Body of pancreas (tissue), 4 donors: ENCODE results near the gene SLC7A7.
"Not testable (repeated sequence)": the region's sequence is repeated elsewhere in the genome, so short reads cannot be mapped to it uniquely, and the experiment has no call there.

Experiments used
- POLR2A ChIP-seq, 3 donors: fragments of 450-650 bp; IDR thresholded peaks; one replicate each; pipeline ENCODE4 v1.6.1; 2016; ENCODE audit warnings: antibody characterized with exemption in 3 of 3, mild to moderate bottlenecking in 2 of 3
- TF ChIP-seq, protein P1 (sequence below), 7 experiments: fragments of 450-650 bp in 4 of 7; fragments of 200-600 bp in 3 of 7; sonication (generic) in 3 of 7; IDR thresholded peaks; one replicate each; pipeline ENCODE4 v1.5.1; 2016 to 2019; ENCODE audit warnings: antibody characterized with exemption in 7 of 7

DNA sequence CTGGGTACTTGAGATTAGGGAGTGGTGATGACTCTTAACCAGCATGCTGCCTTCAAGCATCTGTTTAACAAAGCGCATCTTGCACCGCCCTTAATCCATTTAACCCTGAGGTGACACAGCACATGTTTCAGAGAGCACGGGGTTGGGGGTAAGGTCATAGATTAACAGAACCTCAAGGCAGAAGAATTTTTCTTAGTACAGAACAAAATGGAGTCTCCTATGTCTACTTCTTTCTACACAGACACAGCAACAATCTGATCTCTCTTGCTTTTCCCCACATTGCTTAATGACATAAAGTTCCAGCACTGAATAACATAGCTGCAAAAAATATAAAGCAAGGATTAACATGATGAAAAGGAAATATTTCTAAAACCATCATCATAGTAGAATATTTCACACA lies 89.9 kb downstream of the SLC7A7 start:
- not testable (repeated sequence) for TF ChIP-seq POLR2A (IDR thresholded peaks at IDR 0.05)
- TF ChIP-seq, protein P1, sequence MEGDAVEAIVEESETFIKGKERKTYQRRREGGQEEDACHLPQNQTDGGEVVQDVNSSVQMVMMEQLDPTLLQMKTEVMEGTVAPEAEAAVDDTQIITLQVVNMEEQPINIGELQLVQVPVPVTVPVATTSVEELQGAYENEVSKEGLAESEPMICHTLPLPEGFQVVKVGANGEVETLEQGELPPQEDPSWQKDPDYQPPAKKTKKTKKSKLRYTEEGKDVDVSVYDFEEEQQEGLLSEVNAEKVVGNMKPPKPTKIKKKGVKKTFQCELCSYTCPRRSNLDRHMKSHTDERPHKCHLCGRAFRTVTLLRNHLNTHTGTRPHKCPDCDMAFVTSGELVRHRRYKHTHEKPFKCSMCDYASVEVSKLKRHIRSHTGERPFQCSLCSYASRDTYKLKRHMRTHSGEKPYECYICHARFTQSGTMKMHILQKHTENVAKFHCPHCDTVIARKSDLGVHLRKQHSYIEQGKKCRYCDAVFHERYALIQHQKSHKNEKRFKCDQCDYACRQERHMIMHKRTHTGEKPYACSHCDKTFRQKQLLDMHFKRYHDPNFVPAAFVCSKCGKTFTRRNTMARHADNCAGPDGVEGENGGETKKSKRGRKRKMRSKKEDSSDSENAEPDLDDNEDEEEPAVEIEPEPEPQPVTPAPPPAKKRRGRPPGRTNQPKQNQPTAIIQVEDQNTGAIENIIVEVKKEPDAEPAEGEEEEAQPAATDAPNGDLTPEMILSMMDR (IDR thresholded peaks at IDR 0.05), result not testable (repeated sequence)
